Activated CD4-positive, alpha-beta memory T cell treated with anti-CD3 and anti-CD28 coated beads for 36 hours (primary cell): ENCODE results near the gene ZNF786. TPM values are rescaled to one million over a fixed set of nuclear protein-coding genes. Genes with fewer than 3 reads are reported as not detected.
A peak's percentile ranks its signal among the peaks of the same experiment; 100 is the strongest.
"Not testable (repeated sequence)": the region's sequence is repeated elsewhere in the genome, so short reads cannot be mapped to it uniquely, and the experiment has no call there.

Source experiments
- CTCF ChIA-PET: fragments of 350-600 bp; sonication (Branson Sonifier 250); formaldehyde crosslinking; loops from one replicate; lab custom pipeline; 2021; ENCODE audit warnings: antibody characterized with exemption, inconsistent platforms; lab: Charles Lee
- POLR2A ChIA-PET: fragments of 350-600 bp; sonication (Branson Sonifier 250); formaldehyde crosslinking; loops from one replicate; lab custom pipeline; 2021; ENCODE audit warnings: antibody characterized with exemption; lab: Charles Lee
- DNase-seq: peaks from one replicate; pipeline ENCODE4 v3.0.0-alpha.2; 2020
- H3K27ac Mint-ChIP-seq: one replicate; pipeline ENCODE4 v1.8.0; 2021; ENCODE audit warnings: mixed read lengths
- H3K27me3 Mint-ChIP-seq: one replicate; pipeline ENCODE4 v1.8.0; 2021; ENCODE audit warnings: mixed read lengths
- H3K36me3 Mint-ChIP-seq: one replicate; pipeline ENCODE4 v1.8.0; 2021; ENCODE audit warnings: mixed read lengths
- H3K4me1 Mint-ChIP-seq: one replicate; pipeline ENCODE4 v1.8.0; 2021; ENCODE audit warnings: low read depth, mixed read lengths
- H3K4me3 Mint-ChIP-seq: one replicate; pipeline ENCODE4 v1.8.0; 2021; ENCODE audit warnings: mild to moderate bottlenecking, mixed read lengths
- H3K9me3 Mint-ChIP-seq: one replicate; pipeline ENCODE4 v1.8.0; 2021; ENCODE audit warnings: mixed read lengths
- intact Hi-C: fragments of 100-400 bp; cut with micrococcal nuclease; formaldehyde crosslinking; loops from one replicate; pipeline ENCODE4 v1.15.1; 2023
- total RNA-seq, 2 experiments: library from RNA; stranded (reverse); gene quantifications; one replicate each; pipeline ENCODE4 v1.2.3, GENCODE V29; 2021

ZNF786 gene
- total RNA-seq, 2 experiments from 2014 or later: 4.5 to 6.1 TPM

GRCh38 chr7:149077594-149077993 lies 12.9 kb downstream of the ZNF786 start:
- H3K4me1 Mint-ChIP-seq: peaks cover 4% of the 10 kb centered on the region
- H3K27me3 Mint-ChIP-seq: no peaks in the 10 kb centered on the region
- ChIA-PET POLR2A (no interaction called here), CTCF (interaction anchor here (2.9 kb wide), 1 partner anchor 12 kb away, joined by 10 read pairs; no protein-coding TSS in a partner anchor)
- peaks cover 16% of the 10 kb centered on the region for H3K36me3 Mint-ChIP-seq
- intact Hi-C loops: no loop called here
- no peak overlapping the region for H3K27ac Mint-ChIP-seq
- no peaks in the 10 kb centered on the region for H3K9me3 Mint-ChIP-seq
- no peak for DNase-seq
- H3K4me3 Mint-ChIP-seq: no peak overlapping the region

- Mint-ChIP-seq H3K27ac (no peak overlapping the region), H3K4me1 (peaks cover 4% of the 10 kb centered on the region), H3K4me3 (no peak overlapping the region), H3K27me3 (no peaks in the 10 kb centered on the region), H3K9me3 (no peaks in the 10 kb centered on the region), H3K36me3 (peaks cover 20% of the 10 kb centered on the region)
- no peak for DNase-seq
- POLR2A ChIA-PET: no interaction called here
- intact Hi-C loops: no loop called here
- CTCF ChIA-PET: interaction anchor here (2.9 kb wide), 1 partner anchor 9 kb away, joined by 10 read pairs; no protein-coding TSS in a partner anchor
Observed at GRCh38 chr7:149075286-149075685, 15.2 kb downstream of the ZNF786 start.

- intact Hi-C loops: no loop called here
- ChIA-PET POLR2A (no interaction called here), CTCF (interaction anchor here (1.3 to 1.5 kb wide), 2 partner anchors 8 to 69 kb away, joined by 4 to 6 read pairs; no protein-coding TSS in a partner anchor)
- Mint-ChIP-seq H3K4me3 (no peak overlapping the region), H3K4me1 (peaks cover 4% of the 10 kb centered on the region), H3K27me3 (no peaks in the 10 kb centered on the region), H3K27ac (peak overlapping the region; percentile 18), H3K36me3 (peaks cover 17% of the 10 kb centered on the region), H3K9me3 (no peaks in the 10 kb centered on the region)
- no peak for DNase-seq
Observed at GRCh38 chr7:149074116-149074885, 16.2 kb downstream of the ZNF786 start.

- H3K9me3 Mint-ChIP-seq: no peaks in the 10 kb centered on the region
- H3K27me3 Mint-ChIP-seq: no peaks in the 10 kb centered on the region
- DNase-seq: no peak
- no peak overlapping the region for H3K4me3 Mint-ChIP-seq
- intact Hi-C loops: no loop called here
- ChIA-PET POLR2A (interaction anchor here (0.9 kb wide), 1 partner anchor 53 kb away, joined by 3 read pairs; no protein-coding TSS in a partner anchor), CTCF (interaction anchor here (0.9 to 1.2 kb wide), 2 partner anchors 54 to 67 kb away, joined by 4 read pairs; partner anchors contain the start of gene ZNF425)
- peaks cover 20% of the 10 kb centered on the region for H3K36me3 Mint-ChIP-seq
- H3K27ac Mint-ChIP-seq: no peak overlapping the region
- peaks cover 4% of the 10 kb centered on the region for H3K4me1 Mint-ChIP-seq
Observed at GRCh38 chr7:149072438-149072775, 18.1 kb downstream of the ZNF786 start.

GRCh38 chr7:149071641-149072437 lies 18.7 kb downstream of the ZNF786 start:
- ChIA-PET POLR2A (no interaction called here), CTCF (interaction anchor here (0.6 to 1.2 kb wide), 3 partner anchors 50 to 66 kb away, joined by 3 to 4 read pairs (median 4); partner anchors contain the start of gene ZNF425)
- H3K9me3 Mint-ChIP-seq: no peaks in the 10 kb centered on the region
- intact Hi-C loops: no loop called here
- peak; percentile 59 for DNase-seq
- H3K27ac Mint-ChIP-seq: no peak overlapping the region
- H3K36me3 Mint-ChIP-seq: peaks cover 17% of the 10 kb centered on the region
- peaks cover 4% of the 10 kb centered on the region for H3K4me1 Mint-ChIP-seq
- H3K4me3 Mint-ChIP-seq: peak overlapping the region; percentile 20
- no peaks in the 10 kb centered on the region for H3K27me3 Mint-ChIP-seq

GRCh38 chr7:149071182-149071635 lies 19.3 kb downstream of the ZNF786 start:
- no peaks in the 10 kb centered on the region for H3K9me3 Mint-ChIP-seq
- peaks cover 15% of the 10 kb centered on the region for H3K36me3 Mint-ChIP-seq
- intact Hi-C loops: no loop called here
- no peaks in the 10 kb centered on the region for H3K27me3 Mint-ChIP-seq
- ChIA-PET CTCF (interaction anchor here (0.6 to 0.9 kb wide), 3 partner anchors 51 to 66 kb away, joined by 3 to 4 read pairs (median 3); partner anchors contain the start of gene ZNF425), POLR2A (no interaction called here)
- no peak for DNase-seq
- no peak overlapping the region for H3K27ac Mint-ChIP-seq
- no peak overlapping the region for H3K4me3 Mint-ChIP-seq
- H3K4me1 Mint-ChIP-seq: peaks cover 4% of the 10 kb centered on the region

- Mint-ChIP-seq H3K27me3 (no peaks in the 10 kb centered on the region), H3K36me3 (peaks cover 15% of the 10 kb centered on the region), H3K4me3 (no peak overlapping the region), H3K4me1 (peaks cover 7% of the 10 kb centered on the region), H3K27ac (no peak overlapping the region), H3K9me3 (no peaks in the 10 kb centered on the region)
- ChIA-PET POLR2A (no interaction called here), CTCF (interaction anchor here (0.6 kb wide), 1 partner anchor 65 kb away, joined by 3 read pairs; no protein-coding TSS in a partner anchor)
- DNase-seq: no peak
- intact Hi-C loops: no loop called here
Observed at GRCh38 chr7:149070372-149071125, 20.0 kb downstream of the ZNF786 start.

GRCh38 chr7:149067869-149068268 lies 22.6 kb downstream of the ZNF786 start:
- Mint-ChIP-seq H3K4me3 (no peak overlapping the region), H3K9me3 (no peaks in the 10 kb centered on the region), H3K4me1 (peaks cover 7% of the 10 kb centered on the region), H3K36me3 (peaks cover 11% of the 10 kb centered on the region), H3K27me3 (no peaks in the 10 kb centered on the region), H3K27ac (no peak overlapping the region)
- DNase-seq: no peak
- POLR2A ChIA-PET: no interaction called here
- intact Hi-C loops: loop anchor here (5.0 kb wide), 1 partner anchor 81 kb away; no protein-coding TSS in a partner anchor
- CTCF ChIA-PET: interaction anchor here (1.9 kb wide), 1 partner anchor 63 kb away, joined by 6 read pairs; no protein-coding TSS in a partner anchor

GRCh38 chr7:149063476-149063875 lies 27.0 kb downstream of the ZNF786 start:
- Mint-ChIP-seq H3K9me3 (no peaks in the 10 kb centered on the region), H3K4me1 (peaks cover 7% of the 10 kb centered on the region), H3K4me3 (no peak overlapping the region), H3K36me3 (peaks cover 4% of the 10 kb centered on the region), H3K27me3 (no peaks in the 10 kb centered on the region), H3K27ac (no peak overlapping the region)
- no peak for DNase-seq
- intact Hi-C loops: no loop called here
- POLR2A ChIA-PET: no interaction called here
- CTCF ChIA-PET: no interaction called here

- H3K9me3 Mint-ChIP-seq, DNase-seq, intact Hi-C loops, H3K4me3 Mint-ChIP-seq, POLR2A ChIA-PET, H3K27ac Mint-ChIP-seq, H3K4me1 Mint-ChIP-seq, CTCF ChIA-PET, H3K36me3 Mint-ChIP-seq, H3K27me3 Mint-ChIP-seq: not testable (repeated sequence)
Observed at GRCh38 chr7:149062217-149062899, 28.2 kb downstream of the ZNF786 start.

- ChIA-PET POLR2A (no interaction called here), CTCF (no interaction called here)
- H3K27ac Mint-ChIP-seq: no peak overlapping the region
- peaks cover 4% of the 10 kb centered on the region for H3K4me1 Mint-ChIP-seq
- H3K4me3 Mint-ChIP-seq: no peak overlapping the region
- no peaks in the 10 kb centered on the region for H3K9me3 Mint-ChIP-seq
- H3K27me3 Mint-ChIP-seq: no peaks in the 10 kb centered on the region
- no peak for DNase-seq
- intact Hi-C loops: no loop called here
- H3K36me3 Mint-ChIP-seq: no peaks in the 10 kb centered on the region
Observed at GRCh38 chr7:149060156-149060555, 30.4 kb downstream of the ZNF786 start.
